Activated T-helper 17 cell treated with anti-CD3 and anti-CD28 coated beads, Interleukin-2, amount 50 U/mL, for 72 hours (primary cell): ENCODE measurements around the gene DSCAM. TPM values are rescaled to one million over a fixed set of nuclear protein-coding genes. Genes with fewer than 3 reads are reported as not detected.

Experiments used
- ATAC-seq: fragments of 150-1000 bp; cut with Tn5 transposase; replicated peaks from 2 replicates; pipeline ENCODE4 v1.10.0; 2021; ENCODE audit warnings: mild to moderate bottlenecking, moderate library complexity
- H3K27ac Mint-ChIP-seq: one replicate; pipeline ENCODE4 v1.8.0; 2022; ENCODE audit warnings: mixed read lengths
- H3K27me3 Mint-ChIP-seq: one replicate; pipeline ENCODE4 v1.8.0; 2022; ENCODE audit warnings: mixed read lengths
- H3K36me3 Mint-ChIP-seq: one replicate; pipeline ENCODE4 v1.8.0; 2022; ENCODE audit warnings: low read depth, mild to moderate bottlenecking, mixed read lengths
- H3K4me1 Mint-ChIP-seq: one replicate; pipeline ENCODE4 v1.8.0; 2022; ENCODE audit warnings: mixed read lengths
- H3K4me3 Mint-ChIP-seq: one replicate; pipeline ENCODE4 v1.8.0; 2022; ENCODE audit warnings: mild to moderate bottlenecking, mixed read lengths
- H3K9me3 Mint-ChIP-seq: one replicate; pipeline ENCODE4 v1.8.0; 2022; ENCODE audit warnings: mixed read lengths
- total RNA-seq, 2 donors: library from RNA; stranded (reverse); gene quantifications; one replicate each; pipeline ENCODE4 v1.2.3, GENCODE V29; 2022

Gene DSCAM
- total RNA-seq, 2 donors from 2014 or later = not detected

DNA sequence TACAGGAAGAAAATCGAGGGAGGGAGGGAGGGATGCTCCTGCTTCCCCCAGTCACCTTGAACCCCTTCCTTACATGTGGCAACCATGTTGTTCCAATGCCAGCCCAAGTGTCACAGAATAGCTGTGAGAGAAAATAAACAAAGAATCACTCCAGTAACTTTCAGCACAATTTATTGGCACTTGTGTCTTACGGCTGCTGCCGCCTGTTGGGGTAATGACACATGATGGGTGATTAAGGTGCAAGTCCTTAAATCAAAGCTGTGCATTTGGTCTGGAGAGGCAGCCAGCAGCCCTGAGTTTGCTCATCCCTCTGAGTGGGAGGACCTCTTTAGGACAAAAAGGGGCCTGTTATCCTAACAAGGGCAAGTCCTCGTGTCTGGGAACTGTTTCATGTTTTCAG lies 602.0 kb downstream of the DSCAM start:
- no peak for ATAC-seq
- no peaks in the 10 kb centered on the region for H3K36me3 Mint-ChIP-seq

DNA sequence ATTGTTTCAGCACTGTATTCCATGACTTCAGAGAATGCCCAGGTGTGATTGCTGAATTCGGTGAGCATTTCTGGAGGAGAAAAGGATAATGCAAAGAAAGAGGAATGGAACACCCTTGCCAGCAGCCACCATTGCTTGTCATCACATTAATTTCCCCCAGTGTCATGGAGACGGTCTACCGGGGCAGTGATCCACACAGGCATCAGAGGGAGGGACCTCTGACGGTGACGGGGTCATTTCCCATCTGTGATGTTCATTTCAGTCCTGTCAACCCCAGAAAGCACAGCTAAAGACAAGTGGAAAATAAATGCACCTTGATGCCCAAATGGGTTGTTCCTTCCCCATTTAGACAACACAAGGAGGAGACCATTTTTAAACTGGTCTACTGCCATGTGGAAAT lies 603.3 kb downstream of the DSCAM start:
- ATAC-seq = no peak
- H3K4me1 Mint-ChIP-seq = no peaks in the 10 kb centered on the region
- H3K9me3 Mint-ChIP-seq = peaks cover 25% of the 10 kb centered on the region
- no peak overlapping the region for H3K27ac Mint-ChIP-seq
- no peak overlapping the region for H3K4me3 Mint-ChIP-seq
- no peaks in the 10 kb centered on the region for H3K36me3 Mint-ChIP-seq
- no peaks in the 10 kb centered on the region for H3K27me3 Mint-ChIP-seq

More for the DNA sequence above, 602.0 kb downstream of the DSCAM start:
- Mint-ChIP-seq H3K27ac (no peak overlapping the region), H3K27me3 (no peaks in the 10 kb centered on the region), H3K9me3 (peaks cover 30% of the 10 kb centered on the region), H3K4me3 (no peak overlapping the region), H3K4me1 (no peaks in the 10 kb centered on the region)

DNA sequence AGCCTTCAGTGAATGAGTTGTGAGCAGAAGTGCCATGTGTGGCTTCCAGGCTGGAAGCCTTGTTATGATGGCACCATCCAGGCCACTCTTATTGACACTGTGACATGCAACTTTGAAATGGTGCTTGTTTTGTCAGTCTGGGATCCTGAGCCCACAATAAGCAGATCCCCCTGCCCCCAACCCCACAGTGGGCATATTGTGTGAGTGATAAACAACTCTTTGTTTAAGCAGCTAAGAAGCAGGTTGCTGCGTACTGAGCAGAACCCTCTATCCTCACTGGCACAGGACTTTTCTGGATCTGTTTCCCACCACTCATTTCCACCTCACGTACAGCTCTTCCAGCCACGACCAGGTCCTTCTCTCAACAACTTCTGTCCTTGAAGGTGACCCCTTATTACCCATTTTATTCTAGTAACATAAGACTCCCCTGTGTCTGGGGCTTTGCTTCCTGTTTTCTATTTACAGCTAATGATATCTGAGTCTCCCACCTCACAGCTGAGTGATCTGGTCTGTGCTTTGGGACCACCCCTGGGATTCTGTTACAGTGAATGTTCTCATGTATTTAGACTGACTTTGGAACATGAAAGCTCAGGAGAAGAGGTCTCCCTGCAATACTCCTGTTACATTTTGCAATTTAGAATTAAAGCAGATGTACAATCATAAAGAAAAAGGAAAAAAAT lies 604.2 kb downstream of the DSCAM start:
- no peak for ATAC-seq
- no peaks in the 10 kb centered on the region for H3K36me3 Mint-ChIP-seq
- H3K27ac Mint-ChIP-seq = no peak overlapping the region
- H3K4me1 Mint-ChIP-seq = no peaks in the 10 kb centered on the region
- H3K9me3 Mint-ChIP-seq = peaks cover 22% of the 10 kb centered on the region
- H3K4me3 Mint-ChIP-seq = no peak overlapping the region
- no peaks in the 10 kb centered on the region for H3K27me3 Mint-ChIP-seq

DNA sequence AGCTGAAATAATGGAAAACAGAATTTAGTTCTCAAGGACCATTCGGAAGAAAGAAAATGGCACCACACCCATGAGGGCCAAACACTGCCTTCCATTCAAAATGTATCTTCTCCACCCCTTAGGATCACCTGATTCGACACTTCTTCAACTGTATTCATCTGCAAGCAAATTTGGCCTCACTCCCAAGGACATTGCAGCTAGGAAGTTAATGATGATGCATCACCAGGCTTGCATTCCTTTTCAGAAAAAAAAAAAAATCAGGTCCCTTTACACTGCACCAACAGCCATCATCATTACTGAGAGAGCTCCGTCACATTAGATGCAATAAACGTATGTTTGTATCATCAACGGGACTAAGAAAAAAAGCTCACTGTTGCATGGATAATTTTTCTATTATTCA lies 611.4 kb downstream of the DSCAM start:
- ATAC-seq = no peak
- peaks cover 18% of the 10 kb centered on the region for H3K9me3 Mint-ChIP-seq

DNA sequence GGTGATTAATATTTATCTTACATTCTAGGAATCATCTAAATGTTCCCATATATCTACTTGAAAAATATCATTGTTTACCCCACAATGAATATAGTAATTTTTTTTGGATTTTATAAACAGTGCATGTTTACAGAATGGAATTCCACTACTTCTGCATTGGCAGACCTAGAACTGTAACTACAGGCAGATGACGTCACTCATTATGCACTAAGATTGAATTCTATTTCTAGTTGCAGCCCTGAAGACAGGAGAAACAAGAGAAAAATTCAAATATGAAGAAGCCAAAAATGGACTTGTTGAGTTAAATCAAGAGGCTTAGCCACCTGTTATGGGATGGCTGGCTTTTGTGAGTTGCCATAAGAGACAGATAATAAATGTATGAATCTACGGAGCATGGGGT lies 615.0 kb downstream of the DSCAM start:
- Mint-ChIP-seq H3K36me3 (no peaks in the 10 kb centered on the region), H3K4me1 (no peaks in the 10 kb centered on the region), H3K9me3 (peaks cover 13% of the 10 kb centered on the region), H3K27me3 (peaks cover 3% of the 10 kb centered on the region), H3K4me3 (no peak overlapping the region), H3K27ac (no peak overlapping the region)
- ATAC-seq = no peak

More for the DNA sequence above, 611.4 kb downstream of the DSCAM start:
- H3K4me1 Mint-ChIP-seq = no peaks in the 10 kb centered on the region
- H3K27ac Mint-ChIP-seq = no peak overlapping the region
- H3K27me3 Mint-ChIP-seq = peaks cover 3% of the 10 kb centered on the region
- no peak overlapping the region for H3K4me3 Mint-ChIP-seq
- H3K36me3 Mint-ChIP-seq = no peaks in the 10 kb centered on the region

DNA sequence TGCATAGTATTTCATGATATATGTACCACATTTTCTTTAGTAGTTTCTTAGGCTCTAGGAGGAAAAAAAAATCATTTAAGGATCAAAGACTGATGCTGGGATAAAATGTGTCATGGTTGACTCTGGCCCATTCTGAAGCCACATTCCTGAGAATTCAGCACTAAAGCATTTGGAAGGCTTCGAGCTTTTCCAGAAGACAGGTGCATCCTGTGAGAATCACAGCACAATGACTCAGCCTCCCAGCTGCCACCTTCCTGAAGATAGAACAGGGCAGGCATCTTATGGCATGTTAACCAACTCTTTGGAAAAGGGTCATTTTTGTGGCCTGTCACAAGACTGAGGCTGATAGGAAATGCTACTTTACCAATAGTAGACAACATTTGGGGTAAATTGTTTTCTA lies 619.9 kb downstream of the DSCAM start:
- no peaks in the 10 kb centered on the region for H3K36me3 Mint-ChIP-seq
- no peaks in the 10 kb centered on the region for H3K27me3 Mint-ChIP-seq
- H3K9me3 Mint-ChIP-seq = peaks cover 8% of the 10 kb centered on the region
- H3K4me3 Mint-ChIP-seq = no peak overlapping the region
- ATAC-seq = no peak
- no peaks in the 10 kb centered on the region for H3K4me1 Mint-ChIP-seq
- H3K27ac Mint-ChIP-seq = no peak overlapping the region

DNA sequence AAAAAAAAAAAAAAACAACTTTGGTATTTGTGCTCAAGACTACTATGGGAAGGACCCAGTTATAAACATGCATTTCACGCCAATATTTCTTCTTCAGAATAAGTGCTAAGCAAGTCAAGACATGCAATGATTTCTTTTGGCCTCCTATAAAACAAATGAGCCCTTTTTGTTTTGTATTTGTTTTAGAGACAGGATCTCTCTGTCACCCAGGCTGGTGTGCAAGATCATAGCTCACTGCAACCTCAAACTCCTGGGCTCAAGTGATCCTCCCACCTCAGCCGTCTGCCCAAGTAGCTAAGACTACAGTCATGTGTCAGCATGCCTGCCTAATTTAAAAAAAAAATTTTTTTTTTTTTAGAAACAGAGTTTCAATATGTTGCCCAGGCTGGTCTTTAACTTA lies 631.0 kb downstream of the DSCAM start:
- no peak for ATAC-seq
- Mint-ChIP-seq H3K4me1 (no peaks in the 10 kb centered on the region), H3K9me3 (peaks cover 2% of the 10 kb centered on the region), H3K36me3 (no peaks in the 10 kb centered on the region), H3K27me3 (no peaks in the 10 kb centered on the region), H3K4me3 (no peak overlapping the region), H3K27ac (no peak overlapping the region)

DNA sequence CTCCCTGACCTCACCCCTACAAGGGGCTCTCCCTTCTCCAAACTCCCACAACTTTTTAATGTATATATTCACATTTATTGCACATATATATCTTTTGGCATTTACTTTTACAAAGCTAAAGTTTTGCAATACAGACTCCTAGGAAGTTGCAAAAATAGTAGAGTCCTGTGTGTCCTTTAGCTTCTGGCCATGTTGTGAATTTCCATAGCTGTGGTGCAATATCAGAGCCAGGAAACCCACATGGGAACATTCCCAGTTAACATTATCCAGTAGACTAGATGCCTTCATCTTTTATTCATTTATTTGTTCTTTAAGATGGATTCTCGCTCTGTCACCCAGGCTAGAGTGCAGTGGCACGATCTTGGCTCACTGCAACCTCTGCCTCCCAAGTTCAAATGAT lies 636.7 kb downstream of the DSCAM start:
- Mint-ChIP-seq H3K4me3 (no peak overlapping the region), H3K4me1 (no peaks in the 10 kb centered on the region), H3K36me3 (no peaks in the 10 kb centered on the region), H3K9me3 (peaks cover 10% of the 10 kb centered on the region), H3K27me3 (no peaks in the 10 kb centered on the region), H3K27ac (no peak overlapping the region)
- no peak for ATAC-seq

DNA sequence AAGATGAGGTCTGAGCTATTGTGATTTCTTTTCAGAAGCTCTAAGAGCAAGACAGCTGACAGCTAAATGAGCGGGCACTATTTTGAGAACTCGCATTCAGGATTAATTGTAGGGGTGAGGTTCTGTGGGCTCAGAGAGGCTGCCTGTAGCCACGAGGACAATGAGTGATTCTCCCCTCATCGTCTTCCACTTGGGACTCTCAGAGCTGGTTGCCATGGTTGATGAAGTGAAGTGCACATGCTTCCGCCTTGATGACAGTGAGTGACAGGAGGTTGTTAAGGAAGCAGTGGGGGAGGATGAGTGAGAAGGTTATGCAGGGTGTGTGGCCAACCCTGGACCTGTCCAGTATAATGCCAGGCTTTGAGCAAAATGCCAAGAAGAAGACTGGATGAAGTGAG lies 638.0 kb downstream of the DSCAM start:
- no peak for ATAC-seq
- H3K27ac Mint-ChIP-seq = no peak overlapping the region
- H3K27me3 Mint-ChIP-seq = no peaks in the 10 kb centered on the region
- H3K9me3 Mint-ChIP-seq = peaks cover 10% of the 10 kb centered on the region
- no peaks in the 10 kb centered on the region for H3K36me3 Mint-ChIP-seq
- no peak overlapping the region for H3K4me3 Mint-ChIP-seq
- H3K4me1 Mint-ChIP-seq = no peaks in the 10 kb centered on the region

DNA sequence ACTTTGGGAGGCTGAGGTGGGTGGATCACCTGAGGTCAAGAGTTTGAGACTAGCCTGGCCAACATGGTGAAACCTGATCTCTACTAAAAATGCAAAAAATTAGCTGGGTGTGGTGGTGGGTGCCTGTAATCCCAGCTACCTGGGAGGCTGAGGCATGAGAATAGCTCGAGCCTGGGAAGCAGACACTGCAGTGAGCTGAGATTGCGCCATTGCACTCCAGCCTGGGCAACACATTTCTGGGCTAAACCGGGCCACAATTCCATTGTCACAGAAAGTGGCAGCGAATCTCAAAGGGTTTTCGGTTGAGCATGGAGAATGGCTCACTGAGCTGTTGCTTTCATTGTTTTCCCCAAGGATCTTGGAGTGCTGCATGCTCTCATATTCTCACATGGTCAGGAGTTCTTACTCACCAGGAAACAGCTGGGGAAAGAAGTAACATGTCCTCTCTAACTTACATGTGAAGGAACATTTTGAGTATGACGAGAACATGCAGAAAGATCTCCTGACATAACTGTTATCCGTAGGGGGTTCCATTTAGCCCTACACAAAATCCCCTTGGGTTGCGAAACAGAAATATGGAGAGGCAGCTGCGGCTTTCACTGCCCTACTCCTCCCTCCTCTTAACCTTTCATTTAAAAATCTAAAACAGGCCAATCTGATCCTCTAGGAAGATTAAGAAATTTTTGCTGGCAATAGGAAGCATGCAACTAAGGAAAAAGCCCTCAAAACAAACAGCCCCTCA lies 638.6 kb downstream of the DSCAM start:
- no peak overlapping the region for H3K4me3 Mint-ChIP-seq
- no peaks in the 10 kb centered on the region for H3K36me3 Mint-ChIP-seq
- no peak overlapping the region for H3K27ac Mint-ChIP-seq
- no peak for ATAC-seq
- H3K27me3 Mint-ChIP-seq = no peaks in the 10 kb centered on the region
- H3K9me3 Mint-ChIP-seq = peaks cover 10% of the 10 kb centered on the region
- no peaks in the 10 kb centered on the region for H3K4me1 Mint-ChIP-seq

DNA sequence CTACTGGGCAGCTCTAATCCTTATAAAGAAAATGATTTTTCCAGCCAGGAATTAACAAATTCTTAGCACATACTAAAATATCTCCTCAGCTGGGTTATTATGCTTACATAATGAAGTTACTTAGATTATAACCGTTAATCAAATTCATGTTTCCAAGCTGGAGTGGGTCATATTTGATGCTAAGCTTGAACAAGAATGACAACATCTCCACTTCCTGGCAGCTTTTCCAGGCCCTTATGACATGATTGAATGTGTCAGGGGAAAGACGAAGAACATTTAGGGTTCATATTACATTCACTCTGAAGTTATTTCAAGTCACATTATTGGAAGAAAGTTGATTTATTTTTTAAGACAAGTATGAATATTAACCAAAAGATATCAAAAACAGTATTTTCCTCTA lies 646.0 kb downstream of the DSCAM start:
- Mint-ChIP-seq H3K36me3 (no peaks in the 10 kb centered on the region), H3K4me1 (no peaks in the 10 kb centered on the region), H3K27me3 (peaks cover 3% of the 10 kb centered on the region), H3K4me3 (no peak overlapping the region), H3K9me3 (peaks cover 11% of the 10 kb centered on the region), H3K27ac (no peak overlapping the region)
- ATAC-seq = no peak

DNA sequence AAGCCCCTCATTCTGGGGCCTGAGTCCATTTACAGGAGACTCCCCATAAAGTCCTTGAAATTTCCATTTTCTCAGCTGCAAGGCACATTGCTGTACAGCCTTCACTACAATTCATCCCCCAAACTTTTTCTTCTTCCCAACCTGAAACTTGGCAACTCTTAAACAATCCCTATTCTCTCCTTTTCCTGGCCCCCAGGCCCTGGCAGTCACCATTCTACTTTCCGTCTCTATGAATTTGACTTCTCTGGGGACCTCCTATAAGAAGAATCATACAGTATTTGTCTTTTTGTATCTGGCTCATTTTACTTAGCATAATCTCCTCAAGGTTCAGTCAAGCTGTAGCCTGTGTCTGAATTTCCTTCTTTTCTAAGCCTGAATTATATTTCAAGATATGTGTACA lies 646.8 kb downstream of the DSCAM start:
- H3K4me1 Mint-ChIP-seq = no peaks in the 10 kb centered on the region
- H3K36me3 Mint-ChIP-seq = no peaks in the 10 kb centered on the region
- ATAC-seq = no peak
- peaks cover 11% of the 10 kb centered on the region for H3K9me3 Mint-ChIP-seq
- H3K27me3 Mint-ChIP-seq = peaks cover 3% of the 10 kb centered on the region
- H3K4me3 Mint-ChIP-seq = no peak overlapping the region
- no peak overlapping the region for H3K27ac Mint-ChIP-seq

DNA sequence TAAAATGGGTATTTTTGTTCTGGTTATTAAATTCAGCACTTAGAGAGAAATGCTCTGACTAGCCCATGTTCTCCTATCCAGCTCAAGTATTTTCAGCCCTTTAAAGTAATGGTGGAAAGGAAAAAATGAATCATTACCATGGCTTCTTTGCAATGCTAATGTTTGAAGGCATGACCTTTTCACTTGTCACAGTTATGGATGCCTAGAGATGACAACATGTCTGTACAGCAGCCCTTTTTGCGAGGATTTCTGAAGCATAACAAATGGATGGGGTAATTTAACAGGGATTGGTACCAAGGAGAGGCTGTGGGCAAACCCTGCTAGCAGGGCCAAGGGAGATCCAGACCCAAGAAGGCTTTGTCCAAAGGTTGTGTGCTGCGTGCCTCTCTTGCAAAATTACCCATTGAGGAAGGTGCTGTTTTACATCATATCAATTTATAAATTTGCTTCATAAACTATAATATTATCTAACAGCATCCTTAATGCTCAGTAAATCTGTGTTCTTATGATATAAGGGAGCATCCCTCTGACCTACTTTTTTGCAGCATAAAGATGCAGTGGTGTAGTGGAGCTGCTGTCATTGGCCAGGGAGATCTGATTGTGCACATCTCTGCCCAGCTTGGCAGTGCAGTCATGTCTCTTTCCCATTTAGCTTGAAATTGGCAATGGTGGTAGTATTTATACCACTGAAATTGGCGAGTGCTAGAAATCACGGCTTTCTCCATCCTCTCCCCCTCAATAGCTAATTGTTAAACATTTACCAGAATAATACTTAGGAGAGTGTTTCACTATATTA lies 652.6 kb downstream of the DSCAM start:
- Mint-ChIP-seq H3K9me3 (peaks cover 10% of the 10 kb centered on the region), H3K27ac (no peak overlapping the region), H3K4me1 (no peaks in the 10 kb centered on the region), H3K4me3 (no peak overlapping the region), H3K36me3 (no peaks in the 10 kb centered on the region), H3K27me3 (no peaks in the 10 kb centered on the region)
- no peak for ATAC-seq

DNA sequence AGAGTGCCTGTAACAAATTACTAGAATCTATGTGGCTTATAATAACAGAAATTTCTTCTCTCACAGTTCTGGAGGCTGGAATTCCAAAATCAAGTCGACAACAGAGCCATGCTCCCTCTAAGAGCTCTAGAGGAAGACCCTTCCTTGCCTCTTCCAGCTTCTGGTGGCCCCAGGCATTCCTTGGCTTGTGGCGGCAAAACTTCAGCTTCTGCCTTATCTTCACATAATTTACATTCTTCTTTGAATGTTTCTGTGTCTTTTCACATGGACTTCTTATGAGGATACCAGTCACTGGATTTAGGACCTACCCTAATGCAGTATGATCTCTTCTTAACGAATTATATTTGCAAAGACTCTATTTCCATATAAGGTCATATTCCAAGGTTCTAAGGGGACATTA lies 655.3 kb downstream of the DSCAM start:
- Mint-ChIP-seq H3K27me3 (no peaks in the 10 kb centered on the region), H3K9me3 (peaks cover 7% of the 10 kb centered on the region), H3K4me3 (no peak overlapping the region), H3K4me1 (no peaks in the 10 kb centered on the region), H3K36me3 (no peaks in the 10 kb centered on the region), H3K27ac (no peak overlapping the region)
- ATAC-seq = no peak

DNA sequence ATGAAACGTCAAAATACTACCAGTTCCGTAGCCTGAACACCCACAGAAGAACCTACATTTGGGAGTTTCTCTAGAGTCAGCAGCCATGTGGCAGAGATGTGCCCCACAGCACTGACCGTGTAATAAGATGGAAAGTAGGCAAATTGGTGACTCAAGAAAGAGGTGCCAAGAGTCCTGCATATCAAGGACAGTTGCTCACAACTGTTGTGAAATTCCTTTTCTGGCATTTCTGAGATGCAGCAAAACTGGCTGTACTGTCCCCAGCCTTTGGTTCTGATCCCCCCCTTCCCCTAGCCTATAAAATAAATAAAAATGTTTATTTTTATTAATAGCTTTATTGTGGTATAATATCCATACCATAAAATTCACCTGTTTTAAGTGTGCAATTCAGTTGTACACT lies 655.8 kb downstream of the DSCAM start:
- H3K9me3 Mint-ChIP-seq = peaks cover 7% of the 10 kb centered on the region
- no peaks in the 10 kb centered on the region for H3K4me1 Mint-ChIP-seq
- no peak overlapping the region for H3K4me3 Mint-ChIP-seq
- ATAC-seq = no peak
- no peaks in the 10 kb centered on the region for H3K27me3 Mint-ChIP-seq
- H3K36me3 Mint-ChIP-seq = no peaks in the 10 kb centered on the region
- no peak overlapping the region for H3K27ac Mint-ChIP-seq
